ENCODE data around the gene PLEKHG4B. TPM values are rescaled to one million over a fixed set of nuclear protein-coding genes. Genes with fewer than 3 reads are reported as not detected.

PLEKHG4B gene
- total RNA-seq, 1 experiment from 2014 or later = 51.4 TPM

DNA sequence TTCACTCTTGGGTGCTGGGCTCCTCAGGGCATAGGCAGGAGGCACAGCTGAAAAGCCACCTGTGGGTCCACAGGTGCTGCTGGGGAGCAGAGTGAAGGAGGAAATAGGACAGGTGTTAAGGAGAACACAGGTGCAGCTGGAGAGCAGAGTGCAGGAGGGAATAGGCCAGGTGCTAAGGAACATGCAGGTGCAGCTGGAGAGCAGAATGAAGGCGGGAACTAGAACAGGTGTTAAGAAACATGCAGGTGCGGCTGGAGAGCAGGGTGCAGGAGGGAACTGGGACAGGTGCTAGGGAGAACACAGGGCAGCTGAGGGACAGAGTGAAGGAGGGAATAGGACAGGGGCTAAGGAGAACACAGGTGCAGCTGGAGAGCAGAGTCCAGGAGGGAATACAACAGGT lies 43.8 kb upstream of the PLEKHG4B start:
- ChIA-PET CTCF (no interaction called here), POLR2A (no interaction called here)
- peaks cover 89% of the 10 kb centered on the region for H3K27me3 Mint-ChIP-seq (ENCODE audit: low read depth)
- TF ChIP-seq OVOL2 (CRISPR knock-in tag; IDR thresholded peaks at IDR 0.05; ENCODE audit: borderline replicate concordance) (no peak), GTF2I (CRISPR knock-in tag; conservative IDR thresholded peaks at IDR 0.05) (no peak), SMAD3 (CRISPR knock-in tag; IDR thresholded peaks at IDR 0.05; ENCODE audit: borderline replicate concordance) (no peak), NFYB (CRISPR knock-in tag; conservative IDR thresholded peaks at IDR 0.05; ENCODE audit: low read depth) (no peak), TCF7 (CRISPR knock-in tag; IDR thresholded peaks at IDR 0.05; ENCODE audit: low read depth) (no peak), RELA (CRISPR knock-in tag; IDR thresholded peaks at IDR 0.05; ENCODE audit: borderline replicate concordance) (no peak), STAT6 (CRISPR knock-in tag; conservative IDR thresholded peaks at IDR 0.05; ENCODE audit: low read depth) (no peak), ATF6 (CRISPR knock-in tag; IDR thresholded peaks at IDR 0.05) (no peak), FOXK1 (CRISPR knock-in tag; IDR thresholded peaks at IDR 0.05) (no peak), ZNF219 (CRISPR knock-in tag; IDR thresholded peaks at IDR 0.05; ENCODE audit: borderline replicate concordance) (no peak), ETV6 (CRISPR knock-in tag; IDR thresholded peaks at IDR 0.05) (no peak), CREB1 (CRISPR knock-in tag; IDR thresholded peaks at IDR 0.05) (no peak), ATF1 (CRISPR knock-in tag; IDR thresholded peaks at IDR 0.05) (no peak), ZNF532 (CRISPR knock-in tag; IDR thresholded peaks at IDR 0.05; ENCODE audit: borderline replicate concordance) (no peak), TEAD4 (CRISPR knock-in tag; IDR thresholded peaks at IDR 0.05) (no peak), FOXP4 (CRISPR knock-in tag; IDR thresholded peaks at IDR 0.05) (no peak)
- TF ChIP-seq, protein P1, sequence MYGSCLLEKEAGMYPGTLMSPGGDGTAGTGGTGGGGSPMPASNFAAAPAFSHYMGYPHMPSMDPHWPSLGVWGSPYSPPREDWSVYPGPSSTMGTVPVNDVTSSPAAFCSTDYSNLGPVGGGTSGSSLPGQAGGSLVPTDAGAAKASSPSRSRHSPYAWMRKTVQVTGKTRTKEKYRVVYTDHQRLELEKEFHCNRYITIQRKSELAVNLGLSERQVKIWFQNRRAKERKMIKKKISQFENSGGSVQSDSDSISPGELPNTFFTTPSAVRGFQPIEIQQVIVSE (CRISPR knock-in tag; IDR thresholded peaks at IDR 0.05; ENCODE audit: borderline replicate concordance) = no peak
- TF ChIP-seq, protein P2, sequence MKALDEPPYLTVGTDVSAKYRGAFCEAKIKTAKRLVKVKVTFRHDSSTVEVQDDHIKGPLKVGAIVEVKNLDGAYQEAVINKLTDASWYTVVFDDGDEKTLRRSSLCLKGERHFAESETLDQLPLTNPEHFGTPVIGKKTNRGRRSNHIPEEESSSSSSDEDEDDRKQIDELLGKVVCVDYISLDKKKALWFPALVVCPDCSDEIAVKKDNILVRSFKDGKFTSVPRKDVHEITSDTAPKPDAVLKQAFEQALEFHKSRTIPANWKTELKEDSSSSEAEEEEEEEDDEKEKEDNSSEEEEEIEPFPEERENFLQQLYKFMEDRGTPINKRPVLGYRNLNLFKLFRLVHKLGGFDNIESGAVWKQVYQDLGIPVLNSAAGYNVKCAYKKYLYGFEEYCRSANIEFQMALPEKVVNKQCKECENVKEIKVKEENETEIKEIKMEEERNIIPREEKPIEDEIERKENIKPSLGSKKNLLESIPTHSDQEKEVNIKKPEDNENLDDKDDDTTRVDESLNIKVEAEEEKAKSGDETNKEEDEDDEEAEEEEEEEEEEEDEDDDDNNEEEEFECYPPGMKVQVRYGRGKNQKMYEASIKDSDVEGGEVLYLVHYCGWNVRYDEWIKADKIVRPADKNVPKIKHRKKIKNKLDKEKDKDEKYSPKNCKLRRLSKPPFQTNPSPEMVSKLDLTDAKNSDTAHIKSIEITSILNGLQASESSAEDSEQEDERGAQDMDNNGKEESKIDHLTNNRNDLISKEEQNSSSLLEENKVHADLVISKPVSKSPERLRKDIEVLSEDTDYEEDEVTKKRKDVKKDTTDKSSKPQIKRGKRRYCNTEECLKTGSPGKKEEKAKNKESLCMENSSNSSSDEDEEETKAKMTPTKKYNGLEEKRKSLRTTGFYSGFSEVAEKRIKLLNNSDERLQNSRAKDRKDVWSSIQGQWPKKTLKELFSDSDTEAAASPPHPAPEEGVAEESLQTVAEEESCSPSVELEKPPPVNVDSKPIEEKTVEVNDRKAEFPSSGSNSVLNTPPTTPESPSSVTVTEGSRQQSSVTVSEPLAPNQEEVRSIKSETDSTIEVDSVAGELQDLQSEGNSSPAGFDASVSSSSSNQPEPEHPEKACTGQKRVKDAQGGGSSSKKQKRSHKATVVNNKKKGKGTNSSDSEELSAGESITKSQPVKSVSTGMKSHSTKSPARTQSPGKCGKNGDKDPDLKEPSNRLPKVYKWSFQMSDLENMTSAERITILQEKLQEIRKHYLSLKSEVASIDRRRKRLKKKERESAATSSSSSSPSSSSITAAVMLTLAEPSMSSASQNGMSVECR (CRISPR knock-in tag; IDR thresholded peaks at IDR 0.05; ENCODE audit: borderline replicate concordance) = no peak
- TF ChIP-seq, protein P3, sequence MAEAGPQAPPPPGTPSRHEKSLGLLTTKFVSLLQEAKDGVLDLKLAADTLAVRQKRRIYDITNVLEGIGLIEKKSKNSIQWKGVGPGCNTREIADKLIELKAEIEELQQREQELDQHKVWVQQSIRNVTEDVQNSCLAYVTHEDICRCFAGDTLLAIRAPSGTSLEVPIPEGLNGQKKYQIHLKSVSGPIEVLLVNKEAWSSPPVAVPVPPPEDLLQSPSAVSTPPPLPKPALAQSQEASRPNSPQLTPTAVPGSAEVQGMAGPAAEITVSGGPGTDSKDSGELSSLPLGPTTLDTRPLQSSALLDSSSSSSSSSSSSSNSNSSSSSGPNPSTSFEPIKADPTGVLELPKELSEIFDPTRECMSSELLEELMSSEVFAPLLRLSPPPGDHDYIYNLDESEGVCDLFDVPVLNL (CRISPR knock-in tag; IDR thresholded peaks at IDR 0.05; ENCODE audit: borderline replicate concordance, low read depth) = no peak
- ATAC-seq = no peak
- H3K4me3 Mint-ChIP-seq = no peak overlapping the region
- peaks cover 11% of the 10 kb centered on the region for H3K4me1 Mint-ChIP-seq
- H3K36me3 Mint-ChIP-seq = no peaks in the 10 kb centered on the region
- DNase-seq (ENCODE audit: low spot score) = no peak
- no peak overlapping the region for H3K27ac Mint-ChIP-seq
- no peaks in the 10 kb centered on the region for H3K9me3 Mint-ChIP-seq

Data from WTC11 (cell line).